GM10266 (cell line): ENCODE results near the gene FAM118A.
"Not testable (repeated sequence)": the region's sequence is repeated elsewhere in the genome, so short reads cannot be mapped to it uniquely, and the experiment has no call there.

Source experiments
- DNase-seq: peaks from one replicate; pipeline ENCODE4 v3.0.0; 2012; ENCODE audit errors: extremely low spot score
- CTCF ChIP-seq: IDR thresholded peaks from 2 replicates; pipeline ENCODE4 v1.5.1; 2012; ENCODE audit warnings: mild to moderate bottlenecking, low read depth; ENCODE audit not compliant: control insufficient read depth, insufficient read depth; ENCODE audit errors: missing control alignments

FAM118A gene

GRCh38 chr22:45309422-45310227, at the start of gene FAM118A:
Gene FAM118A (plus strand): TSS chr22:45309934. CDS start chr22:45322380, 12,446 bp downstream.
- peak; percentile 98 for DNase-seq
- peak; percentile 9 for TF ChIP-seq CTCF

GRCh38 chr22:45260395-45260759, 49.4 kb upstream of the FAM118A start:
- not testable (repeated sequence) for DNase-seq

GRCh38 chr22:45261407-45262088, 48.2 kb upstream of the FAM118A start:
- DNase-seq: no peak
- TF ChIP-seq CTCF: no peak

GRCh38 chr22:45262195-45262930, 47.4 kb upstream of the FAM118A start:
- DNase-seq: no peak
- TF ChIP-seq CTCF: no peak

GRCh38 chr22:45262931-45263462, 46.7 kb upstream of the FAM118A start:
- TF ChIP-seq CTCF: no peak
- DNase-seq: no peak

- peak; percentile 85 for DNase-seq
- TF ChIP-seq CTCF: peak; percentile 86
Measured at GRCh38 chr22:45263463-45264269, 46.1 kb upstream of the FAM118A start.

GRCh38 chr22:45265535-45265934, 44.2 kb upstream of the FAM118A start:
- no peak for TF ChIP-seq CTCF
- DNase-seq: no peak
